BJ (cell line): ENCODE results near the gene CHRNE. TPM values are rescaled to one million over a fixed set of nuclear protein-coding genes. Genes with fewer than 3 reads are reported as not detected.
A peak's percentile ranks its signal among the peaks of the same experiment; 100 is the strongest.

Source experiments
- CTCF ChIA-PET: fragments of 350-600 bp; formaldehyde crosslinking; extraction: SDS; loops from one replicate; lab custom pipeline; 2021; ENCODE audit warnings: antibody characterized with exemption, inconsistent platforms; lab: Yijun Ruan, JAX
- POLR2A ChIA-PET: fragments of 300-600 bp; sonication (Branson Sonifier 250); formaldehyde crosslinking; extraction: SDS; loops from one replicate; lab custom pipeline; 2021; ENCODE audit warnings: antibody characterized with exemption; lab: Charles Lee
- DNase-seq: peaks from one replicate; pipeline ENCODE4 v3.0.0-alpha.2; 2011; ENCODE audit warnings: low read depth
- H3K27me3 ChIP-seq: 2 replicates; pipeline ENCODE4 v1.6.0; 2011; ENCODE audit warnings: low read length; ENCODE audit not compliant: control insufficient read depth, insufficient read depth
- H3K36me3 ChIP-seq: 2 replicates; pipeline ENCODE4 v1.5.1; 2011; ENCODE audit warnings: low read length; ENCODE audit not compliant: control insufficient read depth, insufficient read depth
- H3K4me3 ChIP-seq: 2 replicates; pipeline ENCODE4 v1.5.1; 2011; ENCODE audit warnings: low read depth, mild to moderate bottlenecking, control low read depth, low read length
- polyA plus RNA-seq: library from polyadenylated mRNA; depleted of rRNA; stranded (reverse); fragments of >200 nt; gene quantifications from 2 replicates; pipeline ENCODE4 v1.2.3, GENCODE V29; 2011
- TF ChIP-seq, protein P1 (sequence below): IDR thresholded peaks from 2 replicates; pipeline ENCODE4 v1.5.1; 2011; ENCODE audit warnings: low read depth, mild to moderate bottlenecking, control low read depth, inconsistent platforms, low read length, moderate library complexity; ENCODE audit not compliant: insufficient read depth

Gene CHRNE
- polyA plus RNA-seq, 1 experiment: 0.36 TPM

DNA sequence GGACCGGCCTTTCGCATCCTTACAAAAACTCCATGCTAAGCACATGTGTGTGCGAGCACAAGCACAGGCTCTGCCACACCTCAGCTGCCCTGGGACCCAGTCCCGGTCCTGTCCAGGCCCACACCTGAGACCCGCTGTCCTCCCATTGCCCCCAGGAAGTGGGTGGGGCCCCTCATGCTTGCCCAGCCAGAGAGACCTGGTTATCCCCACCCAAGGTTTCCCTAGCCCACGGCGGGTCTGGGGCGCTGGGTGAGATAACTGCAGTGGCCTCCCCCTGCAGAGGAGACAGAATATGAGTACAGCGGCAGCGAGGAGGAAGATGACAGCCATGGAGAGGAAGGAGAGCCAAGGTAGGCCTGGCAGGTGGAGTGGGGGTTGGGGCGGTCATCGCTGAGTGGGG, 16.1 kb downstream of the CHRNE start:
- POLR2A ChIA-PET: no interaction called here

GRCh38 chr17:4884489-4884888, 18.4 kb downstream of the CHRNE start:
- POLR2A ChIA-PET: no interaction called here
- no peaks in the 10 kb centered on the region for H3K27me3 ChIP-seq
- CTCF ChIA-PET: interaction anchor here (1.1 to 9.3 kb wide), 3 partner anchors 35 to 174 kb away, joined by 3 to 112 read pairs (median 4); partner anchors contain the start of genes ARRB2, GLTPD2 and VMO1
- H3K36me3 ChIP-seq: peaks cover 33% of the 10 kb centered on the region
- H3K4me3 ChIP-seq: no peak overlapping the region
- DNase-seq: no peak
- TF ChIP-seq, protein P1, sequence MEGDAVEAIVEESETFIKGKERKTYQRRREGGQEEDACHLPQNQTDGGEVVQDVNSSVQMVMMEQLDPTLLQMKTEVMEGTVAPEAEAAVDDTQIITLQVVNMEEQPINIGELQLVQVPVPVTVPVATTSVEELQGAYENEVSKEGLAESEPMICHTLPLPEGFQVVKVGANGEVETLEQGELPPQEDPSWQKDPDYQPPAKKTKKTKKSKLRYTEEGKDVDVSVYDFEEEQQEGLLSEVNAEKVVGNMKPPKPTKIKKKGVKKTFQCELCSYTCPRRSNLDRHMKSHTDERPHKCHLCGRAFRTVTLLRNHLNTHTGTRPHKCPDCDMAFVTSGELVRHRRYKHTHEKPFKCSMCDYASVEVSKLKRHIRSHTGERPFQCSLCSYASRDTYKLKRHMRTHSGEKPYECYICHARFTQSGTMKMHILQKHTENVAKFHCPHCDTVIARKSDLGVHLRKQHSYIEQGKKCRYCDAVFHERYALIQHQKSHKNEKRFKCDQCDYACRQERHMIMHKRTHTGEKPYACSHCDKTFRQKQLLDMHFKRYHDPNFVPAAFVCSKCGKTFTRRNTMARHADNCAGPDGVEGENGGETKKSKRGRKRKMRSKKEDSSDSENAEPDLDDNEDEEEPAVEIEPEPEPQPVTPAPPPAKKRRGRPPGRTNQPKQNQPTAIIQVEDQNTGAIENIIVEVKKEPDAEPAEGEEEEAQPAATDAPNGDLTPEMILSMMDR: no peak

More for the DNA sequence above, 16.1 kb downstream of the CHRNE start:
- Histone ChIP-seq H3K27me3 (no peaks in the 10 kb centered on the region), H3K36me3 (peaks cover 41% of the 10 kb centered on the region), H3K4me3 (no peak overlapping the region)
- CTCF ChIA-PET: interaction anchor here (2.4 to 9.3 kb wide), 3 partner anchors 97 to 177 kb away, joined by 7 to 112 read pairs (median 14); partner anchors contain the start of genes ARRB2, GLTPD2 and VMO1
- TF ChIP-seq, protein P1: no peak
- DNase-seq: no peak

- H3K4me3 ChIP-seq: no peak overlapping the region
- ChIA-PET POLR2A (no interaction called here), CTCF (interaction anchor here (0.6 to 9.3 kb wide), 26 partner anchors 10 to 172 kb away, joined by 3 to 112 read pairs (median 3); partner anchors contain the start of genes C17orf107, GLTPD2, PLD2 and PSMB6)
- H3K36me3 ChIP-seq: peaks cover 32% of the 10 kb centered on the region
- DNase-seq: no peak
- TF ChIP-seq, protein P1: peak; percentile 87
- no peaks in the 10 kb centered on the region for H3K27me3 ChIP-seq
These were observed 20.9 kb downstream of the CHRNE start for GRCh38 chr17:4881761-4882555.

- ChIA-PET CTCF (interaction anchor here (0.5 to 9.3 kb wide), 21 partner anchors 10 to 165 kb away, joined by 3 to 112 read pairs (median 3); partner anchors contain the start of genes C17orf107, GLTPD2, PLD2 and VMO1), POLR2A (no interaction called here)
- Histone ChIP-seq H3K36me3 (peaks cover 25% of the 10 kb centered on the region), H3K4me3 (no peak overlapping the region), H3K27me3 (no peaks in the 10 kb centered on the region)
- no peak for DNase-seq
- TF ChIP-seq, protein P1: no peak
These were observed 22.0 kb downstream of the CHRNE start for GRCh38 chr17:4880857-4881256.

GRCh38 chr17:4879601-4880000, 23.3 kb downstream of the CHRNE start:
- Histone ChIP-seq H3K27me3 (no peaks in the 10 kb centered on the region), H3K36me3 (peaks cover 13% of the 10 kb centered on the region), H3K4me3 (no peak overlapping the region)
- ChIA-PET POLR2A (no interaction called here), CTCF (interaction anchor here (1.1 to 9.3 kb wide), 3 partner anchors 15 to 93 kb away, joined by 3 to 112 read pairs (median 3); partner anchors contain the start of genes GLTPD2 and VMO1)
- TF ChIP-seq, protein P1: no peak
- DNase-seq: no peak
